Colonic mucosa (tissue), 4 donors: ENCODE results near the gene ACY1. TPM values are rescaled to one million over a fixed set of nuclear protein-coding genes. Genes with fewer than 3 reads are reported as not detected.

Source experiments
- DNase-seq: peaks from one replicate; pipeline ENCODE4 v3.0.0-alpha.2; 2020
- H3K27ac ChIP-seq: fragments of 200-600 bp; one replicate; pipeline ENCODE4 v1.8.0; 2021
- H3K27me3 ChIP-seq: fragments of 200-600 bp; one replicate; pipeline ENCODE4 v1.8.0; 2021
- H3K36me3 ChIP-seq: fragments of 200-600 bp; one replicate; pipeline ENCODE4 v1.8.0; 2021
- H3K4me1 ChIP-seq: fragments of 200-600 bp; one replicate; pipeline ENCODE4 v1.8.0; 2021; ENCODE audit warnings: mild to moderate bottlenecking
- H3K4me3 ChIP-seq: fragments of 200-600 bp; one replicate; pipeline ENCODE4 v1.8.0; 2021
- H3K9ac ChIP-seq, 2 donors: one replicate each; pipeline ENCODE4 v1.7.0; 2013; ENCODE audit warnings: control low read depth in 2 of 2, low read depth in 2 of 2, low read length in 2 of 2
- H3K9me3 ChIP-seq: fragments of 200-600 bp; one replicate; pipeline ENCODE4 v1.8.0; 2021
- intact Hi-C: fragments of 100-400 bp; cut with DNase I; formaldehyde crosslinking; loops from one replicate; pipeline ENCODE4 v1.14.1; 2022
- total RNA-seq, 2 donors: library from RNA; stranded (reverse); fragmentation: NEBNext Ultra II Directional in 1 of 2; extraction: Animal tissue kit (Norgen Biotek cat#: 25700) in 1 of 2; gene quantifications; one replicate each; pipeline ENCODE4 v1.2.1, GENCODE V29; 2021
- TF ChIP-seq, protein P1 (sequence below): fragments of 200-600 bp; IDR thresholded peaks from one replicate; pipeline ENCODE4 v1.8.0; 2022; ENCODE audit warnings: antibody characterized with exemption, mild to moderate bottlenecking
- donor health status: healthy.
- donor health status: DM: no; HTN: no; CAD: no.
- donor health status: DM: no; HTN: no; CAD: no.

ACY1 gene
- total RNA-seq, 2 donors from 2014 or later: 137 to 153 TPM

DNA sequence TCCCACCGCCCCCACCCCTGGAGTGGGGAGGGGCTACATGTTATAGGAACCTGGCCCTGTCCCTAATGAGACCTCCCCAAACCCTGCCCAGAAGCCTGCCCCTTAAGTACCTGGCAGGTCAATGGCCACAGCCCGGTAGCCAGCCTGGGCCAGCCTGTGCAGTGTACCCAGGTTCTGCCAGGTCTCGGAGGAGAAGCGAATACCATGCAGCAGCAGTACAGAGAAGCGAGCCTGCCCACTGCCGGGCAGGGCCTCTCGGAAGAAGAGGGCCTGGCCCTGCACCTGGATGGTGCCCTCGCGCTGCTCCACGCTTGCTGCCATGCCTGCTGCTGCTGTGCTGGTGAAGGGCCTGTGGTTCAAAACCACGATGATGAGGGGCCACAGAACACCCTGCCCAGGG lies 12.0 kb upstream of the ACY1 start:
- TF ChIP-seq, protein P1, sequence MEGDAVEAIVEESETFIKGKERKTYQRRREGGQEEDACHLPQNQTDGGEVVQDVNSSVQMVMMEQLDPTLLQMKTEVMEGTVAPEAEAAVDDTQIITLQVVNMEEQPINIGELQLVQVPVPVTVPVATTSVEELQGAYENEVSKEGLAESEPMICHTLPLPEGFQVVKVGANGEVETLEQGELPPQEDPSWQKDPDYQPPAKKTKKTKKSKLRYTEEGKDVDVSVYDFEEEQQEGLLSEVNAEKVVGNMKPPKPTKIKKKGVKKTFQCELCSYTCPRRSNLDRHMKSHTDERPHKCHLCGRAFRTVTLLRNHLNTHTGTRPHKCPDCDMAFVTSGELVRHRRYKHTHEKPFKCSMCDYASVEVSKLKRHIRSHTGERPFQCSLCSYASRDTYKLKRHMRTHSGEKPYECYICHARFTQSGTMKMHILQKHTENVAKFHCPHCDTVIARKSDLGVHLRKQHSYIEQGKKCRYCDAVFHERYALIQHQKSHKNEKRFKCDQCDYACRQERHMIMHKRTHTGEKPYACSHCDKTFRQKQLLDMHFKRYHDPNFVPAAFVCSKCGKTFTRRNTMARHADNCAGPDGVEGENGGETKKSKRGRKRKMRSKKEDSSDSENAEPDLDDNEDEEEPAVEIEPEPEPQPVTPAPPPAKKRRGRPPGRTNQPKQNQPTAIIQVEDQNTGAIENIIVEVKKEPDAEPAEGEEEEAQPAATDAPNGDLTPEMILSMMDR: no peak
- no peak overlapping the region for H3K9ac ChIP-seq
- intact Hi-C loops: no loop called here
- H3K27me3 ChIP-seq: no peaks in the 10 kb centered on the region
- H3K4me3 ChIP-seq: no peak overlapping the region
- H3K4me1 ChIP-seq: no peaks in the 10 kb centered on the region
- no peak for DNase-seq
- H3K27ac ChIP-seq: no peak overlapping the region
- H3K36me3 ChIP-seq: no peaks in the 10 kb centered on the region
- H3K9me3 ChIP-seq: no peaks in the 10 kb centered on the region

DNA sequence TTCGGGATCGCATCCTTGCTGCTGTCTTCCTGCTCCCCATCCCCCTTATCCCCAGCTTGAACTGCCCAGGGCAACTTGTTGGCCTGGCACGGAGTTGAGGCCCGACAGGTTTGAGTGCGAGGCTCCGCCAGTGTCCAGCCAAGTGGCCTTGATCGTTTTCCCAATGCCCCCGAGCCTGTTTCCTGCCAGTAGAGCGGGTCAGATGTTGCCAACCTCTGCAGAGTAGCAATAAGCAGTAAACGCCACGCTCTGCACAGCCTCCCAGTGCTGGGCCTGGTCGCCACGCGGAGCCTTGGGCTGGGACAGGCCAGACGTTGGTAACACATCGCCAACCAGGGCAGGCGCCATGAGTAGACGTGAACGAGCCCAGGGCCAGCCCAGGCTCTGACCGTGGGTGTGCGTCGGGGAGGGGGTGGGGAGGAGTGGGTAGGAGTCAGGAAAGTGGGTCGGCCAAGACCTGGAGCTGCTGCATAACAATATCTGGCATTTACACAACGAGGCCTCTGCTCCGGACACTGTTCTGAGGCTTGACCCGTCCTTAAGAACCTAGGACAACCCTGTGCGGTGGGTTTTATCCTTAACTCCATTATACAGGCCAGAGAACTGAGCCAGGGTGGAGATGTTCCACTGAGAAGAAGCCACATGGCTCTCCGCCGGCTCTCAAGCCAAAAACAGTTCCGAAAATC lies 8.9 kb upstream of the ACY1 start:
- TF ChIP-seq, protein P1: peak; percentile 40
- Histone ChIP-seq H3K4me1 (no peaks in the 10 kb centered on the region), H3K27ac (peak overlapping the region; percentile 95), H3K36me3 (no peaks in the 10 kb centered on the region), H3K27me3 (no peaks in the 10 kb centered on the region), H3K9me3 (no peaks in the 10 kb centered on the region), H3K9ac (peak overlapping the region; percentile 75 to 94), H3K4me3 (peak overlapping the region; percentile 81)
- intact Hi-C loops: no loop called here
- DNase-seq: peak; percentile 62

DNA sequence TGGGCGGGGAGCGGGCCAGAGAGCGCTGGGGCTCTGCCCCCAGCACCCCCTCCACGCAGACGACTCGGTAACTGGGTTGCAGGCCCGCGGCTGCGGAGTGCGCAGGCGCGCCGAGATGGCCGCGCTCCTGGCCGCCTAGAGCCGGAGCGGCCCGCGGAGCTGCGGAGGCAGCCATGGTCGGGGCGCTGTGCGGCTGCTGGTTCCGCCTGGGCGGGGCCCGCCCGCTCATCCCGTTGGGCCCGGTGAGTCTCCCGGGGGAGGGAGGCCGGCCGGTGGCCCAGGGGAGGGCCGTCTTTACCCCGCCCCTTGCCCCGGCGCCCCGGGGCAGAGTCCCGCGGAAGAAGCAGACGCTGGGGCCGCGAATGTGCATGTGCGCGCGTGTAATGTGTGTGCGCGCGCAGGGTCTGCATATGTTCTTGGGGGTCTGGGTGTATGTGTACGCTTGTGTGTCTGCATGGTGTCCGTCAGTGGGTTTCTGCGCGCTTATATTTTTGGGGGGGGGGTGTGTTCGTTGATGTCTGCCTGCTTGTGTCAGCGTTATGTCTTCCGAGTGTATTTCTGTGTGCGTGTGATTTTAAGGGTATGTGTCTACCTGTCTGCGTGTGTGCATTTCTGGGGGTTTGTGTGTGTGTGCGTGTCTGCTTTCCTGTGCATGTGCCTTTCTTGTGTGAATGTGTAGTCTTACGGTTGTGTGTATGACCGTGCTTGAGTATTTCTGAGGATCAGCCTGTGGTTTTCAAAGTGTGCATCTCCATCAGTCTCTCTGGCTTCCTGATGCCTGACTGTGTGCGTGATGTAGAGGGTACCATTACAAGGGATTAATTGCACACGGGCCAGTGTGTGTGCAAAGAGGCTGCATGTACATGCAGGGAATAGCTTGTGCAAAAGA lies 8.1 kb upstream of the ACY1 start, which contains the start of gene ABHD14A:
Gene ABHD14A, plus strand, starts transcription at position 102 of the 889 bp plus-strand sequence. Its CDS starts 72 bp downstream, at position 174.
- intact Hi-C loops: no loop called here
- H3K4me3 ChIP-seq: peak within 1 kb of the TSS; percentile 81
- no peaks in the 10 kb centered on the region for H3K27me3 ChIP-seq
- H3K36me3 ChIP-seq: no peaks in the 10 kb centered on the region
- TF ChIP-seq, protein P1: no peak
- H3K4me1 ChIP-seq: no peaks in the 10 kb centered on the region
- H3K27ac ChIP-seq: peak within 1 kb of the TSS; percentile 95
- H3K9me3 ChIP-seq: no peaks in the 10 kb centered on the region
- peak within 1 kb of the TSS; percentile 75 to 94 for H3K9ac ChIP-seq
- DNase-seq: peak; percentile 88

DNA sequence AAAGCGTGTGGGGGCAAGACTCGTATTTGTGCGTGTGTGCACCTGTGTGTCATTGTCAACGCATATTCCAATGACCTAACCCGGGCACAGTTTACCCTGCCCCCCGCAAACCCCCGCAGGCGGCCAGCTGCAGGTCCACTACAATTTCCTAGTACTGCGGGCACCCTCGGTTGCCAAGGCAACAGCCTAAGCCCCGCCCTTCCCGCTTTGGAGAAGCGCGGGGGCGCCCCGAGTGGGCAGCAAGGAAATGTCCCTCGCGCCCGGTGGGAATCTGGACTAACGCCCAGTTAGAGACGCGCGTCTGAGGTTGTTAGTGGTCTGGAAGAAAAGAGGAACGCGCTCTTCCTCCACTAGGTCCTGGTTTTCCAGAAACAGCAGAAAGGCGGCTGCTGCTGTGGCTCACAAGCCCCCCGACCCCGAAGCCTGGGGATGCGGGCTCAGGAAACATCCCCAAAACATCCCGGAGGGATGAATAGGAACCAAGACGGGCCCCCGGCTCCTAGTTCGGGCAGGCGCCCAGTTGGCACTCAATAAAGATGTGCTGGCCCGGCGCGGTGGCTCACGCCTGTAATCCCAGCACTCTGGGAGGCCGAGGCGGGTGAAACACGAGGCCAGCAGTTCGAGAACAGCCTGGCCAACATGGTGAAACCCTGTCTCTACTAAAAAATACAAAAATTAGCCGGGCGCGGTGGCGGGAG lies 7.3 kb upstream of the ACY1 start:
- peak; percentile 81 for DNase-seq
- Histone ChIP-seq H3K9me3 (no peaks in the 10 kb centered on the region), H3K36me3 (no peaks in the 10 kb centered on the region), H3K4me1 (no peaks in the 10 kb centered on the region), H3K9ac (peak overlapping the region in 1 of 2 donors; percentile 94), H3K4me3 (peak overlapping the region; percentile 81), H3K27me3 (no peaks in the 10 kb centered on the region), H3K27ac (no peak overlapping the region)
- intact Hi-C loops: no loop called here
- TF ChIP-seq, protein P1: no peak

DNA sequence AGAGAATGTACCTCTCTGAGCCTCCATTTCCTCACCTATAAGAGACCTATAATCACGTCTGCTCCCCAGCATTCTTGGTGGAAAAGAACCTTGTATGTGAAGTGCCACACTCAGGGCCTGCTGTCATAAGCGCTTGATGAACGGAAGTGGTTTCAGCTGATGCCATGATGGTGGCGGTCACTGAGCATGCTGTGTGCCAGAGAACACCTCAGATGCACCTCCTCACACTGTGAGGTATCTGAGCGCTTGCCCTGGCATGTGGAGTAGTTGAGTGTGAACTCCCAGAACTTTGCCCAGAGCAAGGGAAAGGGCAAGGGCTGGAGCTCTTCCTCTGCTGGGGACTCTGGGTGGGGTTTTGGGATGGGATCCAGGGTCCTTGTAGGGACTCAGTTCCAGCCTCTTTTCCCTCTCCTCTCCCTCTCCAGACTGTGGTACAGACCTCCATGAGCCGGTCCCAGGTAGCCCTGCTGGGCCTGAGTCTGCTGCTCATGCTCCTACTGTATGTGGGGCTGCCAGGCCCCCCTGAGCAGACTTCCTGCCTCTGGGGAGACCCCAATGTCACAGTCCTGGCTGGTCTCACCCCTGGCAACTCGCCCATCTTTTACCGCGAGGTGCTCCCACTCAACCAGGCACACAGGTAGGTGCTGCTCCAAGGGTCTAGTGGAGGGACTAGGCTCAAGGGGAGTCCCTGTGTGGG lies 5.7 kb upstream of the ACY1 start:
- no peak overlapping the region for H3K9ac ChIP-seq
- no peak overlapping the region for H3K27ac ChIP-seq
- DNase-seq: no peak
- peaks cover 6% of the 10 kb centered on the region for H3K4me1 ChIP-seq
- intact Hi-C loops: no loop called here
- TF ChIP-seq, protein P1: no peak
- no peaks in the 10 kb centered on the region for H3K36me3 ChIP-seq
- H3K9me3 ChIP-seq: no peaks in the 10 kb centered on the region
- no peak overlapping the region for H3K4me3 ChIP-seq
- H3K27me3 ChIP-seq: no peaks in the 10 kb centered on the region
